ENCODE data around the gene OSGIN1.

OSGIN1 gene

GRCh38 chr16:83915081-83915480, 38.0 kb upstream of the OSGIN1 start:
- H3K27me3 ChIP-seq = no peaks in the 10 kb centered on the region
- no peaks in the 10 kb centered on the region for H3K4me1 ChIP-seq
- H3K9me3 ChIP-seq = no peaks in the 10 kb centered on the region
- no peak for TF ChIP-seq CTCF (IDR thresholded peaks at IDR 0.05)
- H3K27ac ChIP-seq = no peak overlapping the region
- peaks cover 83 to 100% (median 95%) of the 10 kb centered on the region in 3 donors for H3K36me3 ChIP-seq
- intact Hi-C loops (cut with DNase I; ENCODE audit: low total_unique reads) = no loop called here
- no peak for DNase-seq
- H3K4me3 ChIP-seq = no peak overlapping the region

GRCh38 chr16:83915491-83915890, 37.5 kb upstream of the OSGIN1 start:
- Histone ChIP-seq H3K36me3 (peaks cover 81 to 100% (median 97%) of the 10 kb centered on the region in 3 donors), H3K27ac (no peak overlapping the region), H3K4me1 (no peaks in the 10 kb centered on the region), H3K27me3 (no peaks in the 10 kb centered on the region), H3K9me3 (no peaks in the 10 kb centered on the region), H3K4me3 (no peak overlapping the region)
- DNase-seq = no peak
- no peak for TF ChIP-seq CTCF (IDR thresholded peaks at IDR 0.05)
- intact Hi-C loops (cut with DNase I; ENCODE audit: low total_unique reads) = no loop called here

GRCh38 chr16:83917152-83918120, 35.6 kb upstream of the OSGIN1 start:
- no peak for TF ChIP-seq CTCF (IDR thresholded peaks at IDR 0.05)
- Histone ChIP-seq H3K27me3 (no peaks in the 10 kb centered on the region), H3K9me3 (no peaks in the 10 kb centered on the region), H3K4me1 (no peaks in the 10 kb centered on the region), H3K27ac (no peak overlapping the region), H3K4me3 (no peak overlapping the region), H3K36me3 (peaks cover 68 to 98% (median 81%) of the 10 kb centered on the region in 3 donors)
- DNase-seq = no peak
- intact Hi-C loops (cut with DNase I; ENCODE audit: low total_unique reads) = no loop called here

- Histone ChIP-seq H3K27me3 (no peaks in the 10 kb centered on the region), H3K4me3 (no peak overlapping the region), H3K27ac (no peak overlapping the region), H3K4me1 (peaks cover 0 to under 1% (median 0%) of the 10 kb centered on the region in 4 donors), H3K36me3 (peaks cover 37 to 94% (median 51%) of the 10 kb centered on the region in 3 donors), H3K9me3 (no peaks in the 10 kb centered on the region)
- intact Hi-C loops (cut with DNase I; ENCODE audit: low total_unique reads) = no loop called here
- no peak for DNase-seq
- no peak for TF ChIP-seq CTCF (IDR thresholded peaks at IDR 0.05)
Measured at GRCh38 chr16:83920894-83921491, 32.0 kb upstream of the OSGIN1 start.

- no peak overlapping the region for H3K4me3 ChIP-seq
- no peak for DNase-seq
- intact Hi-C loops (cut with DNase I; ENCODE audit: low total_unique reads) = no loop called here
- H3K9me3 ChIP-seq = no peaks in the 10 kb centered on the region
- TF ChIP-seq CTCF (IDR thresholded peaks at IDR 0.05) = no peak
- no peaks in the 10 kb centered on the region for H3K27me3 ChIP-seq
- H3K4me1 ChIP-seq = peaks cover 0 to 11% (median 9%) of the 10 kb centered on the region in 4 donors
- H3K36me3 ChIP-seq = peaks cover 22 to 73% (median 29%) of the 10 kb centered on the region in 3 donors
- H3K27ac ChIP-seq = no peak overlapping the region
Measured at GRCh38 chr16:83923581-83924365, 29.3 kb upstream of the OSGIN1 start.
